ENCODE data around the gene STAC3.

Gene STAC3

DNA sequence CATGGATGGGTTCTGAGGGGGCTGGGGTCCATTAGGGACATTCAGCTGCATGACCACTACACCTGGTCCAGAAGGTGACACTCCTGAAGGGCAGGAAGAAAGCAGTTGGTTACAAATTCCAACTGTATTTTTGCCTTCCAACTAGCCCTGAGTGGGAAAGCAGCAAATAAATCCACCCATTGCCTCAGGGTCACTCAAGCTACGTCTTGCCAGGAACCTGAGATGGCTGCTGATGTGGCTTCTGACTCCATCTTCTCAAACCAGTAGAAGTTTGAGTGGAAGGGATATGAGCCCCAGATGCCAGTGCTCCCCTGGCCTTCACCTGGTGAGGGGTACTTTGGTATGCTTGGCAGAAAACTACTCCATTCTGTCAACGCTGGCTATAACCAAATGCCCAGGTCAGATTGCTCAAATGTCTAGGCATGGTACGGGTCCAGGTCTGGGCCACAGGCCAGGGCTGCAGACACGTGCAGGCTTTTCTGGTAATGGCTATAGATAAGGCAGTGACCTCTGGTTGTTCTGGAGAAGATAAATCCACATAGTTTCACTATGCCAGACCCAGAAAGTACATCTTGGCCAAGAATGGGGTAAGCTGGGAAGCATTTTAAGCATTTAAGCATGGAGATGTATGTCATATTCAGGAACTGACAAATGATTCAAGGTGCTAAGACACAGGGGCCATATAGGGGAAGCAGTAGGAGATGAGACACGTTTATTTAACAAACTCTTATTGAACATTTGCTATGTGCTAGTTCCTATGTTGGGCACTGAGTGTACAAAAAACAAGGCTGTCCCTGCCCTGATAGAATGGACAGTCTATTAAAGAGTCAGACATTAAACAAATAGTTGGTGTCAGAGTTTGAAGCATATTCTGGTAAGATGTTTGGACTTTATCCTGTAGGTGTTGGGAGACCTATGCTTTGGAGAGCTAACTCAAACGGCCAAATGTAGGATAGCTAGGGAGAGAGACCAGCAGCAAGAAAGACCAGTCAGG is 8.3 kb upstream of the STAC3 start:
- DNase-seq, result no peak
- H3K9me3 Mint-ChIP-seq, result no peaks in the 10 kb centered on the region
- H3K36me3 Mint-ChIP-seq (ENCODE audit: low read depth), result peaks cover 37% of the 10 kb centered on the region
- H3K4me3 Mint-ChIP-seq, result no peak overlapping the region
- H3K4me1 Mint-ChIP-seq, result peaks cover 34% of the 10 kb centered on the region
- no peak overlapping the region for H3K27ac Mint-ChIP-seq
- peaks cover 3% of the 10 kb centered on the region for H3K27me3 Mint-ChIP-seq (ENCODE audit: low read depth, poor library complexity)
- TF ChIP-seq, protein P1, sequence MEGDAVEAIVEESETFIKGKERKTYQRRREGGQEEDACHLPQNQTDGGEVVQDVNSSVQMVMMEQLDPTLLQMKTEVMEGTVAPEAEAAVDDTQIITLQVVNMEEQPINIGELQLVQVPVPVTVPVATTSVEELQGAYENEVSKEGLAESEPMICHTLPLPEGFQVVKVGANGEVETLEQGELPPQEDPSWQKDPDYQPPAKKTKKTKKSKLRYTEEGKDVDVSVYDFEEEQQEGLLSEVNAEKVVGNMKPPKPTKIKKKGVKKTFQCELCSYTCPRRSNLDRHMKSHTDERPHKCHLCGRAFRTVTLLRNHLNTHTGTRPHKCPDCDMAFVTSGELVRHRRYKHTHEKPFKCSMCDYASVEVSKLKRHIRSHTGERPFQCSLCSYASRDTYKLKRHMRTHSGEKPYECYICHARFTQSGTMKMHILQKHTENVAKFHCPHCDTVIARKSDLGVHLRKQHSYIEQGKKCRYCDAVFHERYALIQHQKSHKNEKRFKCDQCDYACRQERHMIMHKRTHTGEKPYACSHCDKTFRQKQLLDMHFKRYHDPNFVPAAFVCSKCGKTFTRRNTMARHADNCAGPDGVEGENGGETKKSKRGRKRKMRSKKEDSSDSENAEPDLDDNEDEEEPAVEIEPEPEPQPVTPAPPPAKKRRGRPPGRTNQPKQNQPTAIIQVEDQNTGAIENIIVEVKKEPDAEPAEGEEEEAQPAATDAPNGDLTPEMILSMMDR (IDR thresholded peaks at IDR 0.05), result no peak

- no peaks in the 10 kb centered on the region for H3K27me3 Mint-ChIP-seq (ENCODE audit: low read depth, poor library complexity)
- H3K27ac Mint-ChIP-seq, result no peak overlapping the region
- H3K36me3 Mint-ChIP-seq (ENCODE audit: low read depth), result peaks cover 41% of the 10 kb centered on the region
- no peak overlapping the region for H3K4me3 Mint-ChIP-seq
- no peaks in the 10 kb centered on the region for H3K9me3 Mint-ChIP-seq
- H3K4me1 Mint-ChIP-seq, result peaks cover 21% of the 10 kb centered on the region
- no peak for DNase-seq
- TF ChIP-seq, protein P1 (IDR thresholded peaks at IDR 0.05), result no peak
Observed at GRCh38 chr12:57255916-57256315, 4.9 kb upstream of the STAC3 start.

- H3K4me3 Mint-ChIP-seq, result no peak overlapping the region
- DNase-seq, result no peak
- peak overlapping the region; percentile 45 for H3K27ac Mint-ChIP-seq
- TF ChIP-seq, protein P1 (IDR thresholded peaks at IDR 0.05), result no peak
- H3K4me1 Mint-ChIP-seq, result peaks cover 25% of the 10 kb centered on the region
- H3K36me3 Mint-ChIP-seq (ENCODE audit: low read depth), result peaks cover 39% of the 10 kb centered on the region
- no peaks in the 10 kb centered on the region for H3K27me3 Mint-ChIP-seq (ENCODE audit: low read depth, poor library complexity)
- no peaks in the 10 kb centered on the region for H3K9me3 Mint-ChIP-seq
Observed at GRCh38 chr12:57254506-57255280, 3.7 kb upstream of the STAC3 start.

- H3K4me3 Mint-ChIP-seq, result no peak overlapping the region
- H3K4me1 Mint-ChIP-seq, result peaks cover 39% of the 10 kb centered on the region
- H3K27ac Mint-ChIP-seq, result peak overlapping the region; percentile 66
- TF ChIP-seq, protein P1 (IDR thresholded peaks at IDR 0.05), result no peak
- no peak for DNase-seq
- H3K36me3 Mint-ChIP-seq (ENCODE audit: low read depth), result peaks cover 23% of the 10 kb centered on the region
- no peaks in the 10 kb centered on the region for H3K9me3 Mint-ChIP-seq
- peaks cover 4% of the 10 kb centered on the region for H3K27me3 Mint-ChIP-seq (ENCODE audit: low read depth, poor library complexity)
Observed at GRCh38 chr12:57250541-57250940, 446 bp downstream of the STAC3 start.

- no peak overlapping the region for H3K27ac Mint-ChIP-seq
- peaks cover 19% of the 10 kb centered on the region for H3K36me3 Mint-ChIP-seq (ENCODE audit: low read depth)
- H3K9me3 Mint-ChIP-seq, result no peaks in the 10 kb centered on the region
- H3K27me3 Mint-ChIP-seq (ENCODE audit: low read depth, poor library complexity), result peaks cover 11% of the 10 kb centered on the region
- peaks cover 49% of the 10 kb centered on the region for H3K4me1 Mint-ChIP-seq
- DNase-seq, result no peak
- H3K4me3 Mint-ChIP-seq, result no peak overlapping the region
- TF ChIP-seq, protein P1 (IDR thresholded peaks at IDR 0.05), result no peak
Observed at GRCh38 chr12:57248934-57249742, 1.8 kb downstream of the STAC3 start.

Data from nephron progenitor cell (in vitro differentiated cells).